ENCODE data around the gene EXOC6B. TPM values are rescaled to one million over a fixed set of nuclear protein-coding genes. Genes with fewer than 3 reads are reported as not detected.

EXOC6B gene
- total RNA-seq, 1 experiment from 2014 or later: 40.1 TPM

DNA sequence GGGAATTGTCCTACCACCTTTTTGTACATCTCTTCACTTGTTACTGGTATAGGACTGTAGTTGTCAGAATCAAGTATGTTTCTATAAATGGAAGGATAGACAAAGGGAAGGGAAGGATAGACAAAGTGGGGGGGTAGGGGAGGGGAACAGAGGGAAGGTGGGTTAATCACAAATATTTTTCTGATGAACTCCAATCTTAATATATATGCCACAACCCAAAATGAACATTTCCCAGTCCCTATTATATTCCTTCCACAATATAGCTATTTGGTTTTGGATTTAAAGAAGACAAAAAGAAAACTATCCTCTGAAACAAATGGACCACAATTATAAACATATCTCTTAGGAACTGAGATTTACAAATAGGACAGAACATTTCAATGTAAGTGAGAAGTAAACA lies 329.4 kb downstream of the EXOC6B start:
- H3K9me3 Mint-ChIP-seq: no peaks in the 10 kb centered on the region
- H2BK20ac ChIP-seq (ENCODE audit: low read depth, low read length, poor library complexity, severe bottlenecking): no peak overlapping the region
- no peak overlapping the region for H3T11ph ChIP-seq (ENCODE audit: low read length)
- no peaks in the 10 kb centered on the region for H3K79me1 ChIP-seq (ENCODE audit: insufficient read depth, low read depth, low read length, poor library complexity, severe bottlenecking)
- no peak overlapping the region for H3K27ac ChIP-seq (ENCODE audit: insufficient read length, low read depth, low read length)
- H2BK5ac ChIP-seq (ENCODE audit: insufficient read length, low read length): no peak overlapping the region
- no peak overlapping the region for H2BK15ac ChIP-seq (ENCODE audit: low read depth, low read length)
- no peaks in the 10 kb centered on the region for H3K4me1 ChIP-seq (ENCODE audit: insufficient read depth, low read length)
- H3K9me3 ChIP-seq (ENCODE audit: control insufficient read depth, low read depth, low read length): no peaks in the 10 kb centered on the region
- H4K8ac ChIP-seq (replicated peaks; ENCODE audit: insufficient read length, low read depth, low read length): no peak overlapping the region
- no peak overlapping the region for H2AFZ ChIP-seq (ENCODE audit: low read length)
- TF ChIP-seq, protein P1, sequence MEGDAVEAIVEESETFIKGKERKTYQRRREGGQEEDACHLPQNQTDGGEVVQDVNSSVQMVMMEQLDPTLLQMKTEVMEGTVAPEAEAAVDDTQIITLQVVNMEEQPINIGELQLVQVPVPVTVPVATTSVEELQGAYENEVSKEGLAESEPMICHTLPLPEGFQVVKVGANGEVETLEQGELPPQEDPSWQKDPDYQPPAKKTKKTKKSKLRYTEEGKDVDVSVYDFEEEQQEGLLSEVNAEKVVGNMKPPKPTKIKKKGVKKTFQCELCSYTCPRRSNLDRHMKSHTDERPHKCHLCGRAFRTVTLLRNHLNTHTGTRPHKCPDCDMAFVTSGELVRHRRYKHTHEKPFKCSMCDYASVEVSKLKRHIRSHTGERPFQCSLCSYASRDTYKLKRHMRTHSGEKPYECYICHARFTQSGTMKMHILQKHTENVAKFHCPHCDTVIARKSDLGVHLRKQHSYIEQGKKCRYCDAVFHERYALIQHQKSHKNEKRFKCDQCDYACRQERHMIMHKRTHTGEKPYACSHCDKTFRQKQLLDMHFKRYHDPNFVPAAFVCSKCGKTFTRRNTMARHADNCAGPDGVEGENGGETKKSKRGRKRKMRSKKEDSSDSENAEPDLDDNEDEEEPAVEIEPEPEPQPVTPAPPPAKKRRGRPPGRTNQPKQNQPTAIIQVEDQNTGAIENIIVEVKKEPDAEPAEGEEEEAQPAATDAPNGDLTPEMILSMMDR (conservative IDR thresholded peaks at IDR 0.05): no peak
- H3K4me3 Mint-ChIP-seq: no peak overlapping the region
- no peak overlapping the region for H3K23ac ChIP-seq (ENCODE audit: insufficient read length, low read depth, low read length)
- H2AK5ac ChIP-seq (ENCODE audit: insufficient read length, low read length): no peak overlapping the region
- H3K4me2 ChIP-seq (ENCODE audit: insufficient read depth, insufficient read length, low read length): no peak overlapping the region
- H4K20me1 ChIP-seq (ENCODE audit: control insufficient read depth, insufficient read depth, insufficient read length): no peaks in the 10 kb centered on the region
- no peaks in the 10 kb centered on the region for H3K79me2 ChIP-seq (ENCODE audit: insufficient read depth, low read length)
- no peaks in the 10 kb centered on the region for H3K27me3 Mint-ChIP-seq (ENCODE audit: low read depth)
- H3K23me2 ChIP-seq (ENCODE audit: insufficient read length, low read depth, low read length, poor library complexity, severe bottlenecking): no peaks in the 10 kb centered on the region
- no peaks in the 10 kb centered on the region for H3K4me1 Mint-ChIP-seq
- no peak overlapping the region for H3K27ac Mint-ChIP-seq
- H3K4ac ChIP-seq (ENCODE audit: low read depth, low read length): no peak overlapping the region
- no peak overlapping the region for H4K5ac ChIP-seq (ENCODE audit: insufficient read length, low read depth, low read length)
- no peak overlapping the region for H3K56ac ChIP-seq (ENCODE audit: insufficient read length, low read depth, low read length)
- no peak overlapping the region for H3K14ac ChIP-seq (ENCODE audit: insufficient read depth, low read length)
- no peaks in the 10 kb centered on the region for H3K27me3 ChIP-seq (ENCODE audit: insufficient read depth, low read length)
- no peak overlapping the region for H3K9ac ChIP-seq (ENCODE audit: extremely low read depth, insufficient read length, low read length)
- no peak overlapping the region for H2BK12ac ChIP-seq (ENCODE audit: insufficient read length, low read depth, low read length)
- no peak overlapping the region for H4K91ac ChIP-seq (ENCODE audit: insufficient read length, low read depth, low read length)
- no peak overlapping the region for H2BK120ac ChIP-seq (ENCODE audit: low read depth, low read length, poor library complexity, severe bottlenecking)
- H3K18ac ChIP-seq (ENCODE audit: insufficient read length, low read depth, low read length): no peak overlapping the region
- peaks cover 0 to 6% (median 0%) of the 10 kb centered on the region in 3 experiments; a peak in 2 of 7 replicates for H3K36me3 Mint-ChIP-seq (ENCODE audit: insufficient read depth in 1 of 3, low read depth in 3 of 3)
- no peak for DNase-seq
